HepG2 (cell line): Measurements from ENCODE around the gene CRYZL1. TPM values are rescaled to one million over a fixed set of nuclear protein-coding genes. Genes with fewer than 3 reads are reported as not detected.
A peak's percentile ranks its signal among the peaks of the same experiment; 100 is the strongest.

Experiments used
- ARNTL ChIP-seq: sonication (generic); formaldehyde crosslinking; IDR thresholded peaks from 2 replicates; pipeline ENCODE4 v1.4.0; 2020; ENCODE audit warnings: mild to moderate bottlenecking, missing genetic modification reagents
- BORCS8-MEF2B ChIP-seq: sonication (generic); formaldehyde crosslinking; IDR thresholded peaks from 2 replicates; pipeline ENCODE4 v1.8.0; 2022; ENCODE audit warnings: mild to moderate bottlenecking, missing genetic modification reagents
- DNMT1 ChIP-seq: sonication (generic); formaldehyde crosslinking; IDR thresholded peaks from 2 replicates; pipeline ENCODE4 v1.5.1; 2020; ENCODE audit warnings: mild to moderate bottlenecking, missing genetic modification reagents
- DR1 ChIP-seq: sonication (generic); formaldehyde crosslinking; IDR thresholded peaks from 2 replicates; pipeline ENCODE4 v1.8.0; 2021; ENCODE audit warnings: mild to moderate bottlenecking, missing genetic modification reagents, inconsistent platforms
- IRF2 ChIP-seq: IDR thresholded peaks from 2 replicates; pipeline ENCODE4 v1.6.1; 2018; ENCODE audit warnings: missing genetic modification reagents, missing compliant biosample characterization
- KLF15 ChIP-seq: sonication (generic); formaldehyde crosslinking; IDR thresholded peaks from 2 replicates; pipeline ENCODE4 v1.8.1; 2023; ENCODE audit warnings: borderline replicate concordance, mild to moderate bottlenecking, inconsistent platforms, missing genetic modification reagents, mixed read lengths
- PCBP1 ChIP-seq: fragments of 200-400 bp; formaldehyde crosslinking; IDR thresholded peaks from 2 replicates; pipeline ENCODE4 v1.6.1; 2017; ENCODE audit warnings: mild to moderate bottlenecking, low read depth, low read length, borderline replicate concordance
- RAD21 ChIP-seq: fragments of 450-650 bp; formaldehyde crosslinking; IDR thresholded peaks from 2 replicates; pipeline ENCODE4 v1.5.0; 2020; ENCODE audit warnings: mild to moderate bottlenecking
- SAP130 ChIP-seq: IDR thresholded peaks from 2 replicates; pipeline ENCODE4 v1.6.1; 2016; ENCODE audit warnings: low read depth
- SRSF1 ChIP-seq: fragments of 200-400 bp; formaldehyde crosslinking; optimal IDR thresholded peaks from 2 replicates; pipeline ENCODE3; 2017; ENCODE audit warnings: mild to moderate bottlenecking, low read depth, low read length, moderate library complexity
- TEAD3 ChIP-seq: optimal IDR thresholded peaks from 2 replicates; pipeline ENCODE3; 2016; ENCODE audit warnings: borderline replicate concordance
- TGIF2 ChIP-seq: IDR thresholded peaks from 2 replicates; pipeline ENCODE4 v1.6.1; 2016; ENCODE audit warnings: control low read depth, missing compliant biosample characterization
- U2AF2 ChIP-seq: fragments of 200-400 bp; formaldehyde crosslinking; IDR thresholded peaks from 2 replicates; pipeline ENCODE4 v1.6.1; 2017; ENCODE audit warnings: low read depth, mild to moderate bottlenecking, low read length
- YY1 ChIP-seq: IDR thresholded peaks from 2 replicates; pipeline ENCODE4 v1.6.1; 2011; ENCODE audit warnings: low read length, low read depth, moderate library complexity, mild to moderate bottlenecking; ENCODE audit not compliant: insufficient read depth, insufficient replicate concordance
- ZBTB38 ChIP-seq: sonication (generic); formaldehyde crosslinking; IDR thresholded peaks from 2 replicates; pipeline ENCODE4 v1.5.1; 2020; ENCODE audit warnings: mild to moderate bottlenecking, missing genetic modification reagents
- ZNF430 ChIP-seq: sonication (generic); formaldehyde crosslinking; IDR thresholded peaks from 2 replicates; pipeline ENCODE4 v1.9.0; 2021; ENCODE audit warnings: mild to moderate bottlenecking, missing genetic modification reagents
- ZNF530 ChIP-seq: sonication (generic); formaldehyde crosslinking; IDR thresholded peaks from 2 replicates; pipeline ENCODE4 v1.5.0; 2020; ENCODE audit warnings: low read depth, mild to moderate bottlenecking, missing genetic modification reagents
- ZNF709 ChIP-seq: sonication (generic); formaldehyde crosslinking; IDR thresholded peaks from 2 replicates; pipeline ENCODE4 v1.5.0; 2020; ENCODE audit warnings: mild to moderate bottlenecking, missing genetic modification reagents
- polyA plus RNA-seq, 8 experiments: library from polyadenylated mRNA; depleted of rRNA in 3 of 8; stranded (reverse) in 7 of 8; unstranded in 1 of 8; fragments of >200 nt; fragmentation: Illumina TruSeq in 4 of 8; extraction: Trizol in 4 of 8; gene quantifications; 2 replicates each; pipeline versions ENCODE4 v1.2.1 to v1.2.3, GENCODE V29; 2011 to 2016; ENCODE audit warnings: low read depth in 4 of 8, missing spikeins in 1 of 8, mixed read lengths in 1 of 8; ENCODE audit not compliant: insufficient read depth in 1 of 8
- total RNA-seq, 5 experiments: library from RNA; depleted of rRNA; stranded (reverse); fragments of >200 nt; fragmentation: Illumina TruSeq; extraction: Trizol; gene quantifications; 2 replicates each; pipeline ENCODE4 v1.2.3, GENCODE V29; 2016; ENCODE audit warnings: low read depth in 1 of 5
- TF ChIP-seq, protein P1 (sequence below): sonication (generic); formaldehyde crosslinking; conservative IDR thresholded peaks from 2 replicates; pipeline ENCODE4 v1.4.0; 2020; ENCODE audit warnings: mild to moderate bottlenecking, missing genetic modification reagents, moderate library complexity
- TF ChIP-seq, protein P2 (sequence below): sonication (generic); formaldehyde crosslinking; IDR thresholded peaks from 2 replicates; pipeline ENCODE4 v1.4.0; 2020; ENCODE audit warnings: missing genetic modification reagents, mild to moderate bottlenecking, borderline replicate concordance
- TF ChIP-seq, protein P3 (sequence below): sonication (generic); formaldehyde crosslinking; IDR thresholded peaks from 2 replicates; pipeline ENCODE4 v1.5.0; 2020; ENCODE audit warnings: missing genetic modification reagents
- TF ChIP-seq, protein P4 (sequence below): sonication (generic); formaldehyde crosslinking; IDR thresholded peaks from 2 replicates; pipeline ENCODE4 v1.5.0; 2020; ENCODE audit warnings: missing genetic modification reagents

Gene CRYZL1
- total and polyA plus RNA-seq, 2 of the 13 experiments (the other 11 are each of a cell fraction or from before 2014, with no cell fraction given): 20.3 to 27.7 TPM

DNA sequence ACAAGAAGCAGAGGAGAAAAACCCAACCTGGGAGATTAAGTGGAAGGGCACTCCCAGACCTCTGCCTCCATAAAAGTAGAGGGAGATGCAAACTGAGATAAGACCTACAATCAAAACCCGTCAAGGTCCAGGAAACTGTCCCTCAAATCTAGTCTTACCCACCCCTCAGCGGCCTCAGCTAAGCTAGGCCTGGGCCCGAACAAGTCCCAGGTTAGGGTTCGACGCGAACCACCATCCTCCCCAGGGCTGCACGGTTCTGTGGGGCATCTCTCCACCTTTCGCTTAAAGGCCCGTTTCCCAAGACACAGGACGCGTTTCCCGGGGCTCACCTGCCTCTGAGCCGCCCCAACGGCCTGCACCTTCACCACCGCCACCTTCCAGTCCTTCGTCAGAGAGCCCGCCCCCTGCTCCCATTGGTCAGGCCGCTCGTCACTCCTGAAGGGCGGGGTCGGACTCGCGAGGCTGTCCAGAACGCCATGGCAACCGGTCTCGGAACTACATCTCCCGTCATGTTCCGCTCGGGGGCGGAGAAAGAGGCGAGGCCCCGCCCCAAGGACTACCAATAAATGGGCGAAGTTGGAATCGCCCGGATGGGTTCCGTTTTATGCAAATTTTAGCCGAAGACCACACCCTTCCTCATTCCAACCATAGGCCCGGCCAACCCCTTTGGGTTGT lies at the start of gene CRYZL1 (continued):
- TF ChIP-seq SAP130 (CRISPR knock-in tag) (peak; percentile 74), DR1 (0 out of 2 replicates have a peak, but pooled peaks have one; percentile 59), YY1 (peak; percentile 72), SRSF1 (peak; percentile 51), IRF2 (peak; percentile 48), ARNTL (CRISPR knock-in tag) (no peak), TGIF2 (CRISPR knock-in tag) (peak; percentile 37; the same call in 1 of the 2 replicates), RAD21 (CRISPR knock-in tag) (0 out of 2 replicates have a peak, but pooled peaks have one; percentile 10), BORCS8-MEF2B (CRISPR knock-in tag) (peak; percentile 28; the same call in 1 of the 2 replicates), ZNF709 (no peak), PCBP1 (no peak; the same call in 1 of the 2 replicates), ZBTB38 (CRISPR knock-in tag) (peak; percentile 63), KLF15 (CRISPR knock-in tag) (0 out of 2 replicates have a peak, but pooled peaks have one; percentile 57), DNMT1 (CRISPR knock-in tag) (0 out of 2 replicates have a peak, but pooled peaks have one; percentile 24), ZNF430 (0 out of 2 replicates have a peak, but pooled peaks have one; percentile 10), TEAD3 (CRISPR knock-in tag) (peak; percentile 91), ZNF530 (CRISPR knock-in tag) (no peak), U2AF2 (peak; percentile 96)
- TF ChIP-seq, protein P1, sequence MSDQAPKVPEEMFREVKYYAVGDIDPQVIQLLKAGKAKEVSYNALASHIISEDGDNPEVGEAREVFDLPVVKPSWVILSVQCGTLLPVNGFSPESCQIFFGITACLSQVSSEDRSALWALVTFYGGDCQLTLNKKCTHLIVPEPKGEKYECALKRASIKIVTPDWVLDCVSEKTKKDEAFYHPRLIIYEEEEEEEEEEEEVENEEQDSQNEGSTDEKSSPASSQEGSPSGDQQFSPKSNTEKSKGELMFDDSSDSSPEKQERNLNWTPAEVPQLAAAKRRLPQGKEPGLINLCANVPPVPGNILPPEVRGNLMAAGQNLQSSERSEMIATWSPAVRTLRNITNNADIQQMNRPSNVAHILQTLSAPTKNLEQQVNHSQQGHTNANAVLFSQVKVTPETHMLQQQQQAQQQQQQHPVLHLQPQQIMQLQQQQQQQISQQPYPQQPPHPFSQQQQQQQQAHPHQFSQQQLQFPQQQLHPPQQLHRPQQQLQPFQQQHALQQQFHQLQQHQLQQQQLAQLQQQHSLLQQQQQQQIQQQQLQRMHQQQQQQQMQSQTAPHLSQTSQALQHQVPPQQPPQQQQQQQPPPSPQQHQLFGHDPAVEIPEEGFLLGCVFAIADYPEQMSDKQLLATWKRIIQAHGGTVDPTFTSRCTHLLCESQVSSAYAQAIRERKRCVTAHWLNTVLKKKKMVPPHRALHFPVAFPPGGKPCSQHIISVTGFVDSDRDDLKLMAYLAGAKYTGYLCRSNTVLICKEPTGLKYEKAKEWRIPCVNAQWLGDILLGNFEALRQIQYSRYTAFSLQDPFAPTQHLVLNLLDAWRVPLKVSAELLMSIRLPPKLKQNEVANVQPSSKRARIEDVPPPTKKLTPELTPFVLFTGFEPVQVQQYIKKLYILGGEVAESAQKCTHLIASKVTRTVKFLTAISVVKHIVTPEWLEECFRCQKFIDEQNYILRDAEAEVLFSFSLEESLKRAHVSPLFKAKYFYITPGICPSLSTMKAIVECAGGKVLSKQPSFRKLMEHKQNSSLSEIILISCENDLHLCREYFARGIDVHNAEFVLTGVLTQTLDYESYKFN: peak; percentile 43; the same call in 1 of the 2 replicates
- TF ChIP-seq, protein P2, sequence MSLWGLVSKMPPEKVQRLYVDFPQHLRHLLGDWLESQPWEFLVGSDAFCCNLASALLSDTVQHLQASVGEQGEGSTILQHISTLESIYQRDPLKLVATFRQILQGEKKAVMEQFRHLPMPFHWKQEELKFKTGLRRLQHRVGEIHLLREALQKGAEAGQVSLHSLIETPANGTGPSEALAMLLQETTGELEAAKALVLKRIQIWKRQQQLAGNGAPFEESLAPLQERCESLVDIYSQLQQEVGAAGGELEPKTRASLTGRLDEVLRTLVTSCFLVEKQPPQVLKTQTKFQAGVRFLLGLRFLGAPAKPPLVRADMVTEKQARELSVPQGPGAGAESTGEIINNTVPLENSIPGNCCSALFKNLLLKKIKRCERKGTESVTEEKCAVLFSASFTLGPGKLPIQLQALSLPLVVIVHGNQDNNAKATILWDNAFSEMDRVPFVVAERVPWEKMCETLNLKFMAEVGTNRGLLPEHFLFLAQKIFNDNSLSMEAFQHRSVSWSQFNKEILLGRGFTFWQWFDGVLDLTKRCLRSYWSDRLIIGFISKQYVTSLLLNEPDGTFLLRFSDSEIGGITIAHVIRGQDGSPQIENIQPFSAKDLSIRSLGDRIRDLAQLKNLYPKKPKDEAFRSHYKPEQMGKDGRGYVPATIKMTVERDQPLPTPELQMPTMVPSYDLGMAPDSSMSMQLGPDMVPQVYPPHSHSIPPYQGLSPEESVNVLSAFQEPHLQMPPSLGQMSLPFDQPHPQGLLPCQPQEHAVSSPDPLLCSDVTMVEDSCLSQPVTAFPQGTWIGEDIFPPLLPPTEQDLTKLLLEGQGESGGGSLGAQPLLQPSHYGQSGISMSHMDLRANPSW (CRISPR knock-in tag): peak; percentile 42; the same call in 1 of the 2 replicates
- TF ChIP-seq, protein P3, sequence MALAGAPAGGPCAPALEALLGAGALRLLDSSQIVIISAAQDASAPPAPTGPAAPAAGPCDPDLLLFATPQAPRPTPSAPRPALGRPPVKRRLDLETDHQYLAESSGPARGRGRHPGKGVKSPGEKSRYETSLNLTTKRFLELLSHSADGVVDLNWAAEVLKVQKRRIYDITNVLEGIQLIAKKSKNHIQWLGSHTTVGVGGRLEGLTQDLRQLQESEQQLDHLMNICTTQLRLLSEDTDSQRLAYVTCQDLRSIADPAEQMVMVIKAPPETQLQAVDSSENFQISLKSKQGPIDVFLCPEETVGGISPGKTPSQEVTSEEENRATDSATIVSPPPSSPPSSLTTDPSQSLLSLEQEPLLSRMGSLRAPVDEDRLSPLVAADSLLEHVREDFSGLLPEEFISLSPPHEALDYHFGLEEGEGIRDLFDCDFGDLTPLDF (CRISPR knock-in tag): peak; percentile 51; the same call in 1 of the 2 replicates
- TF ChIP-seq, protein P4, sequence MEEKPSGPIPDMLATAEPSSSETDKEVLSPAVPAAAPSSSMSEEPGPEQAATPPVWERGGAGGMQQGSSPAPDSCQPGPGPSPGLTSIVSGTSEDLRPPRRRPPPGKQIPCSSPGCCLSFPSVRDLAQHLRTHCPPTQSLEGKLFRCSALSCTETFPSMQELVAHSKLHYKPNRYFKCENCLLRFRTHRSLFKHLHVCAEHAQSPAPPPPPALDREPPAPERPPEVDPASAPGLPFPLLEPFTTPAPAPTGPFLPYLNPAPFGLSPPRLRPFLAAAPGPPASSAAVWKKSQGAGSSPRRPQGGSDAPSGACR (CRISPR knock-in tag): 0 out of 2 replicates have a peak, but pooled peaks have one; percentile 32
